Vagina (tissue), 2 donors: ENCODE data around the gene DMD.

Experiments used
- POLR2A ChIP-seq, 2 donors: fragments of 450-650 bp; IDR thresholded peaks; one replicate each; pipeline ENCODE4 v1.6.1; 2017; ENCODE audit warnings: antibody characterized with exemption in 2 of 2, mild to moderate bottlenecking in 2 of 2, moderate library complexity in 2 of 2
- TF ChIP-seq, protein P1 (sequence below), 3 experiments: fragments of 450-650 bp in 2 of 3; fragments of 200-600 bp in 1 of 3; sonication (generic) in 1 of 3; IDR thresholded peaks; one replicate each; pipeline ENCODE4 v1.5.1; 2017 to 2019; ENCODE audit warnings: antibody characterized with exemption in 3 of 3, mild to moderate bottlenecking in 2 of 3, moderate library complexity in 2 of 3

- TF ChIP-seq, protein P1, sequence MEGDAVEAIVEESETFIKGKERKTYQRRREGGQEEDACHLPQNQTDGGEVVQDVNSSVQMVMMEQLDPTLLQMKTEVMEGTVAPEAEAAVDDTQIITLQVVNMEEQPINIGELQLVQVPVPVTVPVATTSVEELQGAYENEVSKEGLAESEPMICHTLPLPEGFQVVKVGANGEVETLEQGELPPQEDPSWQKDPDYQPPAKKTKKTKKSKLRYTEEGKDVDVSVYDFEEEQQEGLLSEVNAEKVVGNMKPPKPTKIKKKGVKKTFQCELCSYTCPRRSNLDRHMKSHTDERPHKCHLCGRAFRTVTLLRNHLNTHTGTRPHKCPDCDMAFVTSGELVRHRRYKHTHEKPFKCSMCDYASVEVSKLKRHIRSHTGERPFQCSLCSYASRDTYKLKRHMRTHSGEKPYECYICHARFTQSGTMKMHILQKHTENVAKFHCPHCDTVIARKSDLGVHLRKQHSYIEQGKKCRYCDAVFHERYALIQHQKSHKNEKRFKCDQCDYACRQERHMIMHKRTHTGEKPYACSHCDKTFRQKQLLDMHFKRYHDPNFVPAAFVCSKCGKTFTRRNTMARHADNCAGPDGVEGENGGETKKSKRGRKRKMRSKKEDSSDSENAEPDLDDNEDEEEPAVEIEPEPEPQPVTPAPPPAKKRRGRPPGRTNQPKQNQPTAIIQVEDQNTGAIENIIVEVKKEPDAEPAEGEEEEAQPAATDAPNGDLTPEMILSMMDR (IDR thresholded peaks at IDR 0.05): no peak
- TF ChIP-seq POLR2A (IDR thresholded peaks at IDR 0.05): no peak
These were observed 715.5 kb downstream of the DMD start for GRCh38 chrX:32495855-32496254.
